Colonic mucosa (tissue), 4 donors: ENCODE results near the gene PASK. TPM values are rescaled to one million over a fixed set of nuclear protein-coding genes. Genes with fewer than 3 reads are reported as not detected.
"Not testable (repeated sequence)": the region's sequence is repeated elsewhere in the genome, so short reads cannot be mapped to it uniquely, and the experiment has no call there.

Source experiments
- DNase-seq: peaks from one replicate; pipeline ENCODE4 v3.0.0-alpha.2; 2020
- H3K27ac ChIP-seq: fragments of 200-600 bp; one replicate; pipeline ENCODE4 v1.8.0; 2021
- H3K27me3 ChIP-seq: fragments of 200-600 bp; one replicate; pipeline ENCODE4 v1.8.0; 2021
- H3K36me3 ChIP-seq: fragments of 200-600 bp; one replicate; pipeline ENCODE4 v1.8.0; 2021
- H3K4me1 ChIP-seq: fragments of 200-600 bp; one replicate; pipeline ENCODE4 v1.8.0; 2021; ENCODE audit warnings: mild to moderate bottlenecking
- H3K4me3 ChIP-seq: fragments of 200-600 bp; one replicate; pipeline ENCODE4 v1.8.0; 2021
- H3K9ac ChIP-seq, 2 donors: one replicate each; pipeline ENCODE4 v1.7.0; 2013; ENCODE audit warnings: control low read depth in 2 of 2, low read depth in 2 of 2, low read length in 2 of 2
- H3K9me3 ChIP-seq: fragments of 200-600 bp; one replicate; pipeline ENCODE4 v1.8.0; 2021
- CTCF ChIP-seq: fragments of 200-600 bp; IDR thresholded peaks from one replicate; pipeline ENCODE4 v1.8.0; 2022; ENCODE audit warnings: antibody characterized with exemption, mild to moderate bottlenecking
- intact Hi-C: fragments of 100-400 bp; cut with DNase I; formaldehyde crosslinking; loops from one replicate; pipeline ENCODE4 v1.14.1; 2022
- total RNA-seq, 2 donors: library from RNA; stranded (reverse); fragmentation: NEBNext Ultra II Directional in 1 of 2; extraction: Animal tissue kit (Norgen Biotek cat#: 25700) in 1 of 2; gene quantifications; one replicate each; pipeline ENCODE4 v1.2.1, GENCODE V29; 2021
- donor health status: healthy.
- donor health status: DM: no; HTN: no; CAD: no.
- donor health status: DM: no; HTN: no; CAD: no.

PASK gene
- total RNA-seq, 2 donors from 2014 or later = 5.6 to 39.2 TPM

DNA sequence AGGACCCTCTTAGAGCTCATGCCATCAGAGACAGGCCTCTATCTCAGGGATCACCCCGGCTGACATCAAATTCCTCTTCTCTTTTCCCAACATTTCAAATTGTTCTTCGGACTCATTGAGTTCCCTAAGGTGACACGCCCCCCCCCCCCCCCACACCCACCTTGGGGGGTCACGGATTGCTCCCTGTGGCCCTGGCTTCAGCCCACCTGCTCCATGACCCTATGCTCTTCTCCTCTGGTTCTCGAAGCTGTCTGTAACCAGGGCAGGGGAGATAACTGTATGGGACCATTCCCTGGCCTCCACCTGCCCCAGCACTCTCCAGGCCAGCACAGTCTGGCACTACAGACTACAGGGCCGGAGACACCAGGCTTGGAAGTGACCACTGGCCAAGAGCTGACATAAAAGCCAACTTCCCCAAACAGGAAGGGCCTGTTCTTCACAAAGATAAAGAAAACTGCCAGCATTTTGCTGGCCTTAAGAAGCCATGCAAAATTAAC lies 54.3 kb downstream of the PASK start:
- Histone ChIP-seq H3K27me3 (no peaks in the 10 kb centered on the region), H3K4me3 (no peak overlapping the region), H3K4me1 (no peaks in the 10 kb centered on the region), H3K9ac (no peak overlapping the region), H3K36me3 (peaks cover 18% of the 10 kb centered on the region), H3K27ac (no peak overlapping the region), H3K9me3 (no peaks in the 10 kb centered on the region)
- TF ChIP-seq CTCF = no peak
- DNase-seq = no peak
- intact Hi-C loops = no loop called here

GRCh38 chr2:241094172-241094571 lies 55.1 kb downstream of the PASK start:
- no peak for TF ChIP-seq CTCF
- H3K4me1 ChIP-seq = no peaks in the 10 kb centered on the region
- H3K9ac ChIP-seq = no peak overlapping the region
- H3K9me3 ChIP-seq = no peaks in the 10 kb centered on the region
- no peak overlapping the region for H3K27ac ChIP-seq
- H3K4me3 ChIP-seq = no peak overlapping the region
- peaks cover 12% of the 10 kb centered on the region for H3K36me3 ChIP-seq
- intact Hi-C loops = no loop called here
- no peaks in the 10 kb centered on the region for H3K27me3 ChIP-seq
- DNase-seq = no peak

GRCh38 chr2:241093133-241093781 lies 56.0 kb downstream of the PASK start:
- H3K4me1 ChIP-seq, H3K4me3 ChIP-seq, H3K9ac ChIP-seq, DNase-seq, intact Hi-C loops, H3K27ac ChIP-seq, H3K9me3 ChIP-seq, H3K27me3 ChIP-seq: not testable (repeated sequence)
- peaks cover 12% of the 10 kb centered on the region for H3K36me3 ChIP-seq

GRCh38 chr2:241092677-241093076 lies 56.6 kb downstream of the PASK start:
- no peak for TF ChIP-seq CTCF
- H3K36me3 ChIP-seq = peaks cover 12% of the 10 kb centered on the region
- no peak overlapping the region for H3K27ac ChIP-seq
- no peaks in the 10 kb centered on the region for H3K27me3 ChIP-seq
- DNase-seq = no peak
- H3K4me1 ChIP-seq = no peaks in the 10 kb centered on the region
- H3K9ac ChIP-seq = no peak overlapping the region
- H3K9me3 ChIP-seq = no peaks in the 10 kb centered on the region
- intact Hi-C loops = no loop called here
- H3K4me3 ChIP-seq = no peak overlapping the region

DNA sequence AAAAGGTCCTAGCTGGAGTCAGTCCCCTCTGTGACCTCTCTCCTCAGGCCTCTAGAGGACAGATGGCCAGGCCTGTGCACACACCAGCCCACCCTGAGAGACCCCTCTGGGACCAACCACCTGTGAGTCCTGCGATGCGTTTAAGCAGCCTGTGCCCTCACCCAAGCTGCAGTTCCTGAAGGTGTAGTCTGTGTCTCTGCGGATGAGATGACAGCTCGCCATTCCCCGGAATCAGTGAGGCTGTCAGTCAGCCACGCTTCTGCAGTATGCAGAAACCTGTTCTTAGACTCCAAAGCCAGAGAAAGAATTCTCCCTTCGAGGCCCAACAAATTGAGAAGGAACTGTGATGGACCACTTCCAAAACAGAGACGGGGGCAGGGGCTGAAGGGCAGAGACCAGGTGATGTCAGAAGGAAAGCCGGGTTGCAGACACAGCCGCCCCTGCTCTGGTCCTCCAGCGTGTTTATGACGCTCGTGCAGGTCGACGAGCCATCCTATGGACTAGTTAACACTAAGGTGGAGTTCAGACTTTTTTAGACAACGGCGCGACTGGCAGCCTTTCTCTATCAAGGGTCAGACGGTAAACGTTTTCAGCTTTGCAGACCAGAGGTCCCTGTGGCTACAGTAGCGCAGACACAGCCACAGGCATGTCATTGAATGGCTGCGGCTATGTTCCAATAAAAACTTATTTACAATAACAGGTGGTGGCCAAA lies 57.4 kb downstream of the PASK start:
- DNase-seq = no peak
- Histone ChIP-seq H3K9me3 (no peaks in the 10 kb centered on the region), H3K27me3 (no peaks in the 10 kb centered on the region), H3K4me3 (no peak overlapping the region), H3K27ac (no peak overlapping the region), H3K36me3 (peaks cover 12% of the 10 kb centered on the region), H3K9ac (no peak overlapping the region), H3K4me1 (no peaks in the 10 kb centered on the region)
- TF ChIP-seq CTCF = no peak
- intact Hi-C loops = no loop called here

DNA sequence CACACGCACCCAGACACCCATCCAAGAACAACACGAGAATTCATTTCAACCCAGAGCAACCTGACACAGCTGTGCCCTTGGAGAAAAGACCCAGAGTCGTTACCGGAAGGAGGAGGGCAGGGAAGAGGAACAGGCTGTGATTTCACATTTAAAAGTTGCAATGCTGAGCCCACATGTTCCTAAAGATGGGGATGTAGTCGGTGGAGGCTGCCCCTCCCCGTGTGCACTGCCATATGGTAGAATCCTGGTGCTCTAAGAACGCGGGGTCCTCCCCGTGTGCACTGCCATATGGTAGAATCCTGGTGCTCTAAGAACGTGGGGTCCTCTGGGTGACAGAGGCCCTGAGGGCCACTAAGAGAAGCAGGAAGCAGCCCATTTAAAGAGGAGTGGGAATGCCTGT lies 58.1 kb downstream of the PASK start:
- Histone ChIP-seq H3K9me3 (no peaks in the 10 kb centered on the region), H3K27me3 (no peaks in the 10 kb centered on the region), H3K27ac (no peak overlapping the region), H3K4me3 (no peak overlapping the region), H3K9ac (no peak overlapping the region), H3K4me1 (no peaks in the 10 kb centered on the region), H3K36me3 (peaks cover 12% of the 10 kb centered on the region)
- no peak for DNase-seq
- no peak for TF ChIP-seq CTCF
- intact Hi-C loops = no loop called here
